Activated T-cell treated with anti-CD3 and anti-CD28 coated beads, Interleukin-2, amount 50 U/mL, for 4 hours (primary cell): ENCODE data around the gene SOCS7. TPM values are rescaled to one million over a fixed set of nuclear protein-coding genes. Genes with fewer than 3 reads are reported as not detected.

Experiments
- ATAC-seq, 2 donors: fragments of 200-7000 bp; cut with Tn5 transposase; one replicate each; pipeline ENCODE4 v1.10.0; 2021
- DNase-seq: peaks from one replicate; pipeline ENCODE4 v3.0.0-alpha.2; 2020
- H3K27me3 Mint-ChIP-seq: one replicate; pipeline ENCODE4 v1.8.0; 2021; ENCODE audit warnings: low read depth, mixed read lengths
- H3K36me3 Mint-ChIP-seq: one replicate; pipeline ENCODE4 v1.8.0; 2022; ENCODE audit warnings: mixed read lengths; ENCODE audit not compliant: insufficient read depth
- H3K4me1 Mint-ChIP-seq: one replicate; pipeline ENCODE4 v1.8.0; 2021; ENCODE audit warnings: low read depth, mixed read lengths
- H3K4me3 Mint-ChIP-seq: one replicate; pipeline ENCODE4 v1.8.0; 2021; ENCODE audit warnings: mild to moderate bottlenecking, moderate library complexity, mixed read lengths
- H3K9me3 Mint-ChIP-seq: one replicate; pipeline ENCODE4 v1.8.0; 2021; ENCODE audit warnings: mixed read lengths
- total RNA-seq, 3 donors: library from RNA; stranded (reverse); gene quantifications; one replicate each; pipeline ENCODE4 v1.2.1, GENCODE V29; 2021

The SOCS7 gene
- total RNA-seq, 3 donors from 2014 or later = 32.2 to 33.2 (median 32.8) TPM

GRCh38 chr17:38418062-38418692 is 66.5 kb downstream of the SOCS7 start:
- H3K4me3 Mint-ChIP-seq = no peak overlapping the region
- no peaks in the 10 kb centered on the region for H3K9me3 Mint-ChIP-seq
- peaks cover 3% of the 10 kb centered on the region for H3K4me1 Mint-ChIP-seq
- peaks cover 68% of the 10 kb centered on the region for H3K27me3 Mint-ChIP-seq
- DNase-seq = no peak
- H3K36me3 Mint-ChIP-seq = no peaks in the 10 kb centered on the region
- ATAC-seq = no peak

- peaks cover 3% of the 10 kb centered on the region for H3K4me1 Mint-ChIP-seq
Observed at GRCh38 chr17:38418693-38419507, 67.3 kb downstream of the SOCS7 start.

GRCh38 chr17:38419508-38419981 is 67.9 kb downstream of the SOCS7 start:
- Mint-ChIP-seq H3K27me3 (peaks cover 72% of the 10 kb centered on the region), H3K4me1 (peaks cover 3% of the 10 kb centered on the region), H3K4me3 (peak overlapping the region; percentile 33), H3K36me3 (no peaks in the 10 kb centered on the region), H3K9me3 (no peaks in the 10 kb centered on the region)
- no peak for DNase-seq
- no peak for ATAC-seq

More at GRCh38 chr17:38418693-38419507, 67.3 kb downstream of the SOCS7 start:
- no peaks in the 10 kb centered on the region for H3K9me3 Mint-ChIP-seq
- peak; percentile 6 to 20 for ATAC-seq
- H3K4me3 Mint-ChIP-seq = peak overlapping the region; percentile 65
- peaks cover 68% of the 10 kb centered on the region for H3K27me3 Mint-ChIP-seq
- DNase-seq = no peak
- H3K36me3 Mint-ChIP-seq = no peaks in the 10 kb centered on the region

GRCh38 chr17:38420518-38420917 is 68.9 kb downstream of the SOCS7 start:
- DNase-seq (no peak), ATAC-seq (no peak)
- Mint-ChIP-seq H3K36me3 (no peaks in the 10 kb centered on the region), H3K9me3 (no peaks in the 10 kb centered on the region), H3K4me1 (peaks cover 3% of the 10 kb centered on the region), H3K27me3 (peaks cover 82% of the 10 kb centered on the region), H3K4me3 (no peak overlapping the region)

- Mint-ChIP-seq H3K27me3 (peaks cover 79% of the 10 kb centered on the region), H3K9me3 (no peaks in the 10 kb centered on the region)
- no peak for ATAC-seq
Observed at GRCh38 chr17:38421171-38421841, 69.7 kb downstream of the SOCS7 start.

GRCh38 chr17:38421871-38422827 is 70.5 kb downstream of the SOCS7 start:
- no peaks in the 10 kb centered on the region for H3K36me3 Mint-ChIP-seq
- DNase-seq (no peak), ATAC-seq (no peak)
- no peaks in the 10 kb centered on the region for H3K9me3 Mint-ChIP-seq
- no peak overlapping the region for H3K4me3 Mint-ChIP-seq
- peaks cover 3% of the 10 kb centered on the region for H3K4me1 Mint-ChIP-seq
- peaks cover 71% of the 10 kb centered on the region for H3K27me3 Mint-ChIP-seq

More at GRCh38 chr17:38421171-38421841, 69.7 kb downstream of the SOCS7 start:
- no peak for DNase-seq
- H3K36me3 Mint-ChIP-seq = no peaks in the 10 kb centered on the region
- no peak overlapping the region for H3K4me3 Mint-ChIP-seq
- H3K4me1 Mint-ChIP-seq = peaks cover 3% of the 10 kb centered on the region

- Mint-ChIP-seq H3K4me1 (peaks cover 5% of the 10 kb centered on the region), H3K4me3 (no peak overlapping the region), H3K27me3 (peaks cover 53% of the 10 kb centered on the region), H3K9me3 (no peaks in the 10 kb centered on the region), H3K36me3 (no peaks in the 10 kb centered on the region)
- DNase-seq (no peak), ATAC-seq (no peak)
Observed at GRCh38 chr17:38424297-38424972, 72.8 kb downstream of the SOCS7 start.

- Mint-ChIP-seq H3K27me3 (peaks cover 47% of the 10 kb centered on the region), H3K36me3 (no peaks in the 10 kb centered on the region), H3K9me3 (no peaks in the 10 kb centered on the region), H3K4me3 (no peak overlapping the region), H3K4me1 (peaks cover 6% of the 10 kb centered on the region)
- DNase-seq (no peak), ATAC-seq (no peak)
Observed at GRCh38 chr17:38425031-38425430, 73.4 kb downstream of the SOCS7 start.

- H3K36me3 Mint-ChIP-seq = no peaks in the 10 kb centered on the region
- ATAC-seq (no peak), DNase-seq (no peak)
Observed at GRCh38 chr17:38425744-38426143, 74.1 kb downstream of the SOCS7 start.

GRCh38 chr17:38426441-38426840 is 74.8 kb downstream of the SOCS7 start:
- no peak for ATAC-seq
- Mint-ChIP-seq H3K27me3 (peaks cover 34% of the 10 kb centered on the region), H3K4me1 (peaks cover 6% of the 10 kb centered on the region), H3K36me3 (no peaks in the 10 kb centered on the region), H3K4me3 (no peak overlapping the region), H3K9me3 (no peaks in the 10 kb centered on the region)
- DNase-seq = no peak

More at GRCh38 chr17:38425744-38426143, 74.1 kb downstream of the SOCS7 start:
- Mint-ChIP-seq H3K4me3 (no peak overlapping the region), H3K4me1 (peaks cover 6% of the 10 kb centered on the region), H3K27me3 (peaks cover 41% of the 10 kb centered on the region), H3K9me3 (no peaks in the 10 kb centered on the region)

GRCh38 chr17:38427160-38427949 is 75.7 kb downstream of the SOCS7 start:
- ATAC-seq = no peak
- no peak for DNase-seq
- Mint-ChIP-seq H3K27me3 (peaks cover 25% of the 10 kb centered on the region), H3K36me3 (no peaks in the 10 kb centered on the region), H3K4me1 (peaks cover 6% of the 10 kb centered on the region), H3K4me3 (peak overlapping the region; percentile 61), H3K9me3 (no peaks in the 10 kb centered on the region)

GRCh38 chr17:38428112-38428642 is 76.5 kb downstream of the SOCS7 start, which contains the start of gene ARHGAP23:
ARHGAP23 (plus strand) TSS chr17:38428464; CDS start chr17:38428486, 22 bp downstream.
- Mint-ChIP-seq H3K36me3 (no peaks in the 10 kb centered on the region), H3K4me3 (peak within 1 kb of the TSS; percentile 61), H3K4me1 (peaks cover 6% of the 10 kb centered on the region), H3K27me3 (peaks cover 20% of the 10 kb centered on the region), H3K9me3 (no peaks in the 10 kb centered on the region)
- ATAC-seq (peak; percentile 51 to 68), DNase-seq (peak; percentile 28)
